ENCODE results near the gene IFT27.

The IFT27 gene

DNA sequence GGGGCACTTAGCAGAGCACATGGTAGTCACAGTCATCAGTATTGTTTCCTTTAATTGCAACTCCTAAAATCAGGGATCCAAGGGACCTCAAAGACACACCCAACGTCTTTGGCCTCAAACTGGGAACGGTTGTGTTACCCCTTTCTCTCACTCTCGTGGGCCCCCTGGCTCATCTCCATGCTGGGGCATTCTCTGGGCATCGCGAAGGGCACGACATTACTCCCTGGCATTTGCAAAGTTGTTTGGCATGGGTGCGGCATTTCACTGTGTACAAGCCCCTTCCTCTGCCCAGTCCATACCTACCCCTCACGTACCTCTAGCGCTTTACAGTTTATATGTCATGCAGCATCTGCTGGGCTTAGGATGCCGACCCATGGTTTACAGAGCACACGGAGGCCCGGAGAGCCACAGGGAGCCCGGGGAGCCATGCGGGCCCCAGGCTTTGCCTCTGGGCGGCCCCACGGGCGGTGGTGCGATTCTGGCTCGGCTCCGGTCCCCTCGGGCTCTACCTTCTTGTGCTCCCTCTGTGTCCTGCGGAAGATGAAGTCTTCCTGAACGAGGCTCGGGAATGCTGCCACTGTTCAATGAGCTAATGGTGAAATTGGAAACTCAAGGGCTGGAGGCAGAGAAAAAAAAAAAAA, 50.4 kb downstream of the IFT27 start:
- DNase-seq (ENCODE audit: low read depth in 2 of 2): no peak

DNA sequence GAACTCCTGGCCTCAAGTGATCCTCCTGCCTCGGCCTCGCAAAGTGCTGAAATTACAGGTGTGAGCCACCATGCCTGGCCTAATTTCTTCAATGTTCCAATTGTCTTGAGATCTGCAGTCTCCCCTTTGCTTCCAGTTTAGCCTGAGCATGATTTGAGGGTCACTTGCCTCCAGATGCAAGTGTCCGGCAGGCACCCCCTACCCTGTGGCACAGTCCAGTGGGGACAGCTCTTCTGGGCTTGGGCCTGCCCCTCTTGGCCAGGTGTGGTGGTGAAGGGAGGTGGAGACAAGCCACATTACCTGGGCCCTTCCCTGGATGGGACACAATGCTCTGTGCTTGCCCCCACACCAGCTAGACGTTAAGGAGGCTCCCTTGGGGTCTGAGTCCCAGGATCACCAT, 51.1 kb downstream of the IFT27 start:
- DNase-seq (ENCODE audit: low read depth in 2 of 2): no peak

DNA sequence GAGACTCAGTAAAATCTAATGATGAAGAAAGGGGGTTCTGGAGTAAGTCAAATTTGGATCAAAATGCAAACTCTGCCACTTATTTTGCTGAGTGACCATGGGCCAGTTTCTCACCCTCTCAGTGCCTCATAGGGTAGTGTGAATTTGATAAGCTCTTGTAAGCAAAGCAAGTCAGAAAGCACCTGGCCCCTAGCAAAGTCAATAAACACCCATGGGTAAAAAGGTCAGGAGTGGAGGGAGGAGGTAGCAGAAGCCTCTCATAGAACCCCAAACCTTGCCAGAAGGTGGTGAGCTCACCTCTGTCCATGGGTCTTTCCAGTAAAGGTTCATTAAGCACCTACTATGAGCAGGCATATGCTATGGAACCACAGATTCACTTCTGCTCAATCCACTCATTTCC, 53.9 kb downstream of the IFT27 start:
- no peak for DNase-seq (ENCODE audit: low read depth in 2 of 2)

DNA sequence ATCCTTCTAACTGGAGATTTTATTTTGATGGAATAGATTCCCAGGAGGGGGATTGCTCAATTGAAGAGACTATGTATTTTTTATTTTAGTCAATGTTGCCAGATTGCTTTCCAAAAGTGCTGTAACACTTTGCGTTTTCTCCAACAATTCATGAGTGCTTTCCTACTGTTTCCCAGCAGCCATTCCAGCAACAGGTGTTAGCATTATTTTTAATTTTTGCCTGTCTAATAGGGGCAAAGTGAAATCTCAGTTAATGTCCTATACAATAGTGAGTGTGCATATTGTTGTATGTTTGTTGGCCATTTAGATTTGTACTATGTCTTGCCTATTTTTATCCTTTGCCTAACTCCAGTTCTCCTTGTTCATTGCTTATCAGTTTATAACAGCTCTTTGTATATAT, 60.3 kb downstream of the IFT27 start:
- DNase-seq (ENCODE audit: low read depth in 2 of 2): no peak

DNA sequence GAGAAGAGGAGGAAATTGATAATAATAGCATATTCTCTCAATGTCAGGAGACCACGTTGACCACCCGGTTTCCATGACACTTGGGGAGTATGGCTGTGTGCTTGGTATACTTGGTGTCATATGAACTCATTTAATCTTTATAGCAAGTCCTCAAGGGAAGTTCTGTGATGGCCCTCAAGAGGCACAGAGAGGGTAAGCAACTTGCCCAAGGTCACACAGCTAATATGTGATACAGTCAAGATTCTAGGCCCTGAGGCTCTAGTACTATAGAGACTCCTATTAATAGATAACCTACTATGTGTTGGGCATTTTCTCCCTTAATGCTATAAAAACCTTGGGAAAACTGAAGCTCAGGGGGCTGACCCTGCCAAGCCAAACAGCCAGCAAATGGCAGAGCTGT, 61.8 kb downstream of the IFT27 start:
- DNase-seq (ENCODE audit: low read depth in 2 of 2): no peak

DNA sequence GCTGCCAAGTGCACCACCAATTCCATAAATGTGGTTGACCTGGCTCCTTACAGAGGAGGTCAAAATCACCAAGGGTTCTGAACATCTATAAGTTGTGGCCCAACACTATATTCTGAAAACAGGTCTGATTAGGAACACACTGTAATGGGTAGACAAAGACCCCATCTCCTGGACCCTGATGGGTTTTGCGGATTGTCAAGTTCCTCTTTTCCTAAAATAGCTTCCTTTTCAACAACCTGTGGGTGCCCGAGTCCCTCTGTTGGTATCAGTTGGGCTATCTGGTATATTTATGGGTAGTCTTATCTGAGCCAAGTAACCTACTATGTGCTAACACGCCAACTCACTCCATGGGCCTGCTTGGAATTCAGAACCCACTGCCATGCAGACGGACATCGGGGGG, 62.5 kb downstream of the IFT27 start:
- no peak for DNase-seq (ENCODE audit: low read depth in 2 of 2)
